Panc1 (cell line): Measurements from ENCODE around the gene CREB3L2. TPM values are rescaled to one million over a fixed set of nuclear protein-coding genes. Genes with fewer than 3 reads are reported as not detected.

Experiments
- ATAC-seq: fragments of 200-7000 bp; cut with Tn5 transposase; 2 replicates; pipeline ENCODE4 v1.9.1; 2020; ENCODE audit warnings: mild to moderate bottlenecking, moderate library complexity
- BruUV-seq: library from RNA; stranded (reverse); fragments of 400-500 nt; replicated peaks from 2 replicates; lab custom pipeline; 2021; lab: Mats Ljungman, UMichigan
- CTCF ChIA-PET: fragments of 300-600 bp; sonication (Branson Sonifier 250); formaldehyde crosslinking; loops from one replicate; lab custom pipeline; 2022; ENCODE audit warnings: antibody characterized with exemption; lab: Charles Lee
- POLR2A ChIA-PET: fragments of 300-600 bp; sonication (Branson Sonifier 250); formaldehyde crosslinking; loops from one replicate; lab custom pipeline; 2022; ENCODE audit warnings: antibody characterized with exemption; lab: Charles Lee
- DNase-seq: peaks from one replicate; pipeline ENCODE4 v3.0.0-alpha.2; 2010; ENCODE audit warnings: low read depth, low spot score
- H3K27ac ChIP-seq: 2 replicates; pipeline ENCODE4 v1.5.1; 2011; ENCODE audit warnings: mild to moderate bottlenecking, low read length, inconsistent platforms
- H3K27me3 ChIP-seq: fragments of 200-500 bp; sonication (Bioruptor generic); 2 replicates; pipeline ENCODE4 v1.6.0; 2014; ENCODE audit warnings: low read length, inconsistent platforms; ENCODE audit not compliant: control insufficient read depth, insufficient read depth
- H3K36me3 ChIP-seq: fragments of 200-500 bp; sonication (Bioruptor generic); 2 replicates; pipeline ENCODE4 v1.5.1; 2014; ENCODE audit warnings: inconsistent platforms, mild to moderate bottlenecking, low read length, moderate library complexity; ENCODE audit not compliant: control insufficient read depth, insufficient read depth
- H3K4me1 ChIP-seq: 2 replicates; pipeline ENCODE4 v1.5.1; 2011; ENCODE audit warnings: inconsistent platforms, mild to moderate bottlenecking, low read length, moderate library complexity; ENCODE audit not compliant: control insufficient read depth, insufficient read depth
- H3K4me3 ChIP-seq, 2 experiments: 2 replicates each; pipeline ENCODE4 v1.5.1; 2011 to 2012; ENCODE audit warnings: low read depth in 2 of 2, low read length in 2 of 2, mild to moderate bottlenecking in 2 of 2, inconsistent platforms in 1 of 2, moderate library complexity in 1 of 2
- H3K9me3 ChIP-seq: fragments of 200-500 bp; sonication (Bioruptor generic); 2 replicates; pipeline ENCODE4 v1.5.1; 2014; ENCODE audit warnings: low read depth, mild to moderate bottlenecking, inconsistent platforms, low read length, moderate library complexity; ENCODE audit not compliant: control insufficient read depth, insufficient read depth
- CTCF ChIP-seq: fragments of 450-650 bp; IDR thresholded peaks from 2 replicates; pipeline ENCODE4 v1.5.1; 2017; ENCODE audit warnings: mild to moderate bottlenecking
- POLR2AphosphoS5 ChIP-seq: IDR thresholded peaks from 2 replicates; pipeline ENCODE4 v1.6.1; 2012; ENCODE audit warnings: mild to moderate bottlenecking, low read depth, low read length, moderate library complexity
- SIN3A ChIP-seq: IDR thresholded peaks from 2 replicates; pipeline ENCODE4 v1.6.1; 2012; ENCODE audit warnings: low read depth, mild to moderate bottlenecking, low read length, moderate library complexity, borderline replicate concordance; ENCODE audit not compliant: insufficient read depth
- TCF7L2 ChIP-seq: IDR thresholded peaks from 2 replicates; pipeline ENCODE4 v1.6.1; 2011; ENCODE audit warnings: mild to moderate bottlenecking, low read depth, low read length, inconsistent platforms
- in situ Hi-C: cut with HindIII; loops from 2 replicates; pipeline ENCODE4 v1.10.0; 2016; ENCODE audit warnings: low sequenced_read_pairs, low pct_unique_long_range_greater_than_20kb
- intact Hi-C: fragments of 100-400 bp; cut with micrococcal nuclease; formaldehyde crosslinking; loops from one replicate; pipeline ENCODE4 v1.10.0; 2022; ENCODE audit not compliant: unreplicated experiment
- total RNA-seq: library from RNA; stranded (reverse); gene quantifications from one replicate; pipeline ENCODE4 v1.2.1, GENCODE V29; 2021; ENCODE audit not compliant: unreplicated experiment
- TF ChIP-seq, protein P1 (sequence below), 2 experiments: IDR thresholded peaks; 2 replicates each; pipeline ENCODE4 v1.6.1; 2011 to 2012; ENCODE audit warnings: low read depth in 2 of 2, control low read depth in 1 of 2, low read length in 1 of 2, mild to moderate bottlenecking in 1 of 2, moderate library complexity in 1 of 2; ENCODE audit not compliant: insufficient read depth in 1 of 2

Gene CREB3L2
- total RNA-seq, 1 experiment from 2014 or later, result 22.7 TPM

DNA sequence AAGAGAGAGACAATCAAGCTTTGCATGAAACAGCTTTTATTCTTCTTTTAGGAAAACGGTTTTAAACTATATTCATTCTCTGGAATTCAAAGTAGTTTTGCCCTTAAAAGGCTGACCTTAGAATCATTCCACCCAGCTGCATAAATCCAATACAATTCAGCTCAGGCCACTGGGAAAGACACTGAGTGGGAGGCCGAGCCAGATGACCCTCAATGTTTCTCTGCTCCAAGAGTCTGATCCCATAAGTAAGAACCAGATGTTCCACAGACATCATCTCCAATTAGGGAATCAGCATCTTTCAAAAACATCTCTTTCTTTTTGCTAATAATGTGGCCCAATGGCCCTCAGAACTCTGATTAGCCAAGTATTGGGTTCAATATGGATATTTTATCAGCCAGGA is 26.1 kb downstream of the CREB3L2 start:
- TF ChIP-seq CTCF (no peak), POLR2AphosphoS5 (no peak), SIN3A (no peak), TCF7L2 (no peak)
- TF ChIP-seq, protein P1, sequence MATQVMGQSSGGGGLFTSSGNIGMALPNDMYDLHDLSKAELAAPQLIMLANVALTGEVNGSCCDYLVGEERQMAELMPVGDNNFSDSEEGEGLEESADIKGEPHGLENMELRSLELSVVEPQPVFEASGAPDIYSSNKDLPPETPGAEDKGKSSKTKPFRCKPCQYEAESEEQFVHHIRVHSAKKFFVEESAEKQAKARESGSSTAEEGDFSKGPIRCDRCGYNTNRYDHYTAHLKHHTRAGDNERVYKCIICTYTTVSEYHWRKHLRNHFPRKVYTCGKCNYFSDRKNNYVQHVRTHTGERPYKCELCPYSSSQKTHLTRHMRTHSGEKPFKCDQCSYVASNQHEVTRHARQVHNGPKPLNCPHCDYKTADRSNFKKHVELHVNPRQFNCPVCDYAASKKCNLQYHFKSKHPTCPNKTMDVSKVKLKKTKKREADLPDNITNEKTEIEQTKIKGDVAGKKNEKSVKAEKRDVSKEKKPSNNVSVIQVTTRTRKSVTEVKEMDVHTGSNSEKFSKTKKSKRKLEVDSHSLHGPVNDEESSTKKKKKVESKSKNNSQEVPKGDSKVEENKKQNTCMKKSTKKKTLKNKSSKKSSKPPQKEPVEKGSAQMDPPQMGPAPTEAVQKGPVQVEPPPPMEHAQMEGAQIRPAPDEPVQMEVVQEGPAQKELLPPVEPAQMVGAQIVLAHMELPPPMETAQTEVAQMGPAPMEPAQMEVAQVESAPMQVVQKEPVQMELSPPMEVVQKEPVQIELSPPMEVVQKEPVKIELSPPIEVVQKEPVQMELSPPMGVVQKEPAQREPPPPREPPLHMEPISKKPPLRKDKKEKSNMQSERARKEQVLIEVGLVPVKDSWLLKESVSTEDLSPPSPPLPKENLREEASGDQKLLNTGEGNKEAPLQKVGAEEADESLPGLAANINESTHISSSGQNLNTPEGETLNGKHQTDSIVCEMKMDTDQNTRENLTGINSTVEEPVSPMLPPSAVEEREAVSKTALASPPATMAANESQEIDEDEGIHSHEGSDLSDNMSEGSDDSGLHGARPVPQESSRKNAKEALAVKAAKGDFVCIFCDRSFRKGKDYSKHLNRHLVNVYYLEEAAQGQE (IDR thresholded peaks at IDR 0.05; ENCODE audit: insufficient read depth in 1 of 2, low read depth in 2 of 2, low read length in 1 of 2), result no peak
- no peak overlapping the region for H3K27ac ChIP-seq
- H3K4me3 ChIP-seq, result no peak overlapping the region
- BruUV-seq, result no TSS peak
- ChIA-PET CTCF (no interaction called here), POLR2A (no interaction called here)
- in situ Hi-C loops (no loop called here), intact Hi-C loops (no loop called here)
- no peak for DNase-seq
- no peaks in the 10 kb centered on the region for H3K27me3 ChIP-seq
- no peaks in the 10 kb centered on the region for H3K36me3 ChIP-seq
- ATAC-seq, result no peak
- no peaks in the 10 kb centered on the region for H3K9me3 ChIP-seq
- H3K4me1 ChIP-seq, result peaks cover 8% of the 10 kb centered on the region

GRCh38 chr7:137975221-137975620 is 26.7 kb downstream of the CREB3L2 start:
- no peaks in the 10 kb centered on the region for H3K9me3 ChIP-seq
- TF ChIP-seq SIN3A (no peak), POLR2AphosphoS5 (no peak), CTCF (no peak), TCF7L2 (no peak)
- TF ChIP-seq, protein P1 (IDR thresholded peaks at IDR 0.05; ENCODE audit: insufficient read depth in 1 of 2, low read depth in 2 of 2, low read length in 1 of 2), result no peak
- in situ Hi-C loops, result no loop called here
- intact Hi-C loops, result no loop called here
- no peak for ATAC-seq
- H3K4me1 ChIP-seq, result peaks cover 14% of the 10 kb centered on the region
- no peak overlapping the region for H3K27ac ChIP-seq
- no peaks in the 10 kb centered on the region for H3K36me3 ChIP-seq
- H3K4me3 ChIP-seq, result no peak overlapping the region
- no peaks in the 10 kb centered on the region for H3K27me3 ChIP-seq
- CTCF ChIA-PET, result no interaction called here
- DNase-seq, result no peak
- BruUV-seq, result no TSS peak
- POLR2A ChIA-PET, result no interaction called here
